H1 (cell line): ENCODE measurements around the gene PTGFR. TPM values are rescaled to one million over a fixed set of nuclear protein-coding genes. Genes with fewer than 3 reads are reported as not detected.

ENCODE experiments used
- CTCF ChIA-PET: fragments of 300-600 bp; sonication (Branson Sonifier 250); formaldehyde crosslinking; loops from one replicate; lab custom pipeline; 2021; ENCODE audit not compliant: partially characterized antibody; lab: Charles Lee
- POLR2A ChIA-PET: fragments of 300-600 bp; sonication (Branson Sonifier 250); formaldehyde crosslinking; loops from one replicate; lab custom pipeline; 2021; ENCODE audit warnings: inconsistent platforms; ENCODE audit not compliant: partially characterized antibody; lab: Charles Lee
- DNase-seq, 2 experiments: peaks; one replicate each; pipeline versions ENCODE4 v3.0.0 to v3.0.0-alpha.2; 2010 to 2022; ENCODE audit warnings: low spot score in 2 of 2, low read depth in 1 of 2, mixed read lengths in 1 of 2
- FAIRE-seq: peaks from 2 replicates; lab custom pipeline; 2011; peaks lifted over from hg19 to GRCh38; lab: Jason Lieb, UNC
- H2AFZ ChIP-seq: 2 replicates; pipeline ENCODE4 v1.8.1; 2012; ENCODE audit warnings: low read length, inconsistent platforms
- H2AK5ac ChIP-seq: 2 replicates; pipeline ENCODE4 v1.6.1; 2013; ENCODE audit warnings: low read depth, low read length
- H2BK120ac ChIP-seq: replicated peaks from 2 replicates; pipeline ENCODE3; 2013; ENCODE audit warnings: low read depth, low read length, inconsistent platforms
- H2BK12ac ChIP-seq: 2 replicates; pipeline ENCODE4 v1.6.1; 2013; ENCODE audit warnings: low read depth, low read length
- H2BK15ac ChIP-seq: 2 replicates; pipeline ENCODE4 v1.6.1; 2013; ENCODE audit warnings: low read length
- H2BK20ac ChIP-seq: 2 replicates; pipeline ENCODE4 v1.6.1; 2013; ENCODE audit warnings: low read length
- H2BK5ac ChIP-seq: 2 replicates; pipeline ENCODE4 v1.6.1; 2013; ENCODE audit warnings: low read depth, low read length
- H3K14ac ChIP-seq: 2 replicates; pipeline ENCODE4 v1.6.1; 2013; ENCODE audit warnings: inconsistent platforms; ENCODE audit not compliant: insufficient read length
- H3K18ac ChIP-seq: 2 replicates; pipeline ENCODE4 v1.6.1; 2013; ENCODE audit warnings: low read length; ENCODE audit errors: extremely low read depth
- H3K23ac ChIP-seq: 2 replicates; pipeline ENCODE4 v1.6.1; 2013; ENCODE audit warnings: inconsistent platforms; ENCODE audit not compliant: insufficient read length
- H3K23me2 ChIP-seq: 2 replicates; pipeline ENCODE4 v1.6.1; 2013; ENCODE audit warnings: low read depth, low read length
- H3K27ac ChIP-seq: 2 replicates; pipeline ENCODE4 v1.6.1; 2011; ENCODE audit warnings: low read depth, low read length, inconsistent platforms
- H3K27me3 ChIP-seq, 4 experiments: replicated peaks in 1 of 4; 1 replicate in 1 of 4; 2 replicates in 3 of 4; pipeline versions ENCODE4 v1.6.1 to v1.8.1; 2011 to 2013; ENCODE audit warnings: low read length in 3 of 4, mild to moderate bottlenecking in 3 of 4, inconsistent platforms in 2 of 4, mixed read lengths in 2 of 4, moderate library complexity in 1 of 4; ENCODE audit not compliant: control insufficient read depth in 3 of 4, insufficient read depth in 3 of 4; ENCODE audit errors: extremely low read depth in 1 of 4
- H3K36me3 ChIP-seq, 4 experiments: 2 replicates each; pipeline versions ENCODE4 v1.6.1 to v1.8.1; 2011 to 2013; ENCODE audit warnings: mild to moderate bottlenecking in 4 of 4, low read length in 3 of 4, moderate library complexity in 2 of 4, control low read depth in 1 of 4, inconsistent platforms in 1 of 4; ENCODE audit not compliant: insufficient read depth in 4 of 4, control insufficient read depth in 2 of 4
- H3K4ac ChIP-seq: replicated peaks from 2 replicates; pipeline ENCODE3; 2013; ENCODE audit warnings: low read length, low read depth, mixed read lengths, inconsistent platforms; ENCODE audit not compliant: insufficient read length
- H3K4me1 ChIP-seq, 4 experiments: replicated peaks in 1 of 4; 1 replicate in 1 of 4; 2 replicates in 3 of 4; pipeline versions ENCODE4 v1.6.1 to v1.8.1; 2011 to 2013; ENCODE audit warnings: low read length in 3 of 4, inconsistent platforms in 2 of 4, mixed read lengths in 1 of 4; ENCODE audit not compliant: insufficient read depth in 4 of 4, control insufficient read depth in 3 of 4
- H3K4me2 ChIP-seq, 2 experiments: 2 replicates each; pipeline versions ENCODE4 v1.6.1 to v1.8.1; 2011 to 2013; ENCODE audit warnings: low read depth in 2 of 2, low read length in 2 of 2, control low read depth in 1 of 2, inconsistent platforms in 1 of 2, mild to moderate bottlenecking in 1 of 2; ENCODE audit not compliant: insufficient read depth in 1 of 2
- H3K4me3 ChIP-seq, 4 experiments: fragments of 200-600, 300-600 bp in 1 of 4; sonication (generic), shearing (Covaris generic), sonication (Bioruptor Twin) in 1 of 4; 2 replicates each; pipeline versions ENCODE4 v1.5.1 to v1.8.1; 2011 to 2016; ENCODE audit warnings: low read length in 4 of 4, low read depth in 3 of 4, control low read depth in 2 of 4, inconsistent platforms in 2 of 4, mild to moderate bottlenecking in 2 of 4, mixed read lengths in 1 of 4, moderate library complexity in 1 of 4; ENCODE audit not compliant: insufficient read depth in 2 of 4; ENCODE audit errors: extremely low read depth in 1 of 4
- H3K56ac ChIP-seq: replicated peaks from 2 replicates; pipeline ENCODE3; 2013; ENCODE audit warnings: low read depth, mild to moderate bottlenecking, mixed read lengths, low read length, inconsistent platforms; ENCODE audit not compliant: insufficient read length
- H3K79me1 ChIP-seq: 2 replicates; pipeline ENCODE4 v1.6.1; 2013; ENCODE audit warnings: low read depth, low read length, control low read depth
- H3K79me2 ChIP-seq, 2 experiments: 2 replicates each; pipeline versions ENCODE4 v1.6.1 to v1.8.1; 2012 to 2013; ENCODE audit warnings: low read length in 2 of 2, mild to moderate bottlenecking in 2 of 2, inconsistent platforms in 1 of 2; ENCODE audit not compliant: insufficient read depth in 2 of 2, control insufficient read depth in 1 of 2
- H3K9ac ChIP-seq, 4 experiments: replicated peaks in 1 of 4; 1 replicate in 1 of 4; 2 replicates in 3 of 4; pipeline versions ENCODE4 v1.6.1 to v1.8.1; 2011 to 2013; ENCODE audit warnings: low read depth in 3 of 4, low read length in 3 of 4, control low read depth in 2 of 4, mild to moderate bottlenecking in 2 of 4, moderate library complexity in 2 of 4, inconsistent platforms in 1 of 4; ENCODE audit errors: extremely low read depth in 1 of 4
- H3K9me3 ChIP-seq, 2 experiments: 2 replicates each; pipeline versions ENCODE4 v1.6.1 to v1.8.1; 2012 to 2013; ENCODE audit warnings: mild to moderate bottlenecking in 2 of 2, moderate library complexity in 2 of 2, control low read depth in 1 of 2, inconsistent platforms in 1 of 2, low read depth in 1 of 2, low read length in 1 of 2, mixed read lengths in 1 of 2; ENCODE audit not compliant: insufficient read depth in 2 of 2
- H4K20me1 ChIP-seq, 2 experiments: replicated peaks in 1 of 2; 2 replicates each; pipeline versions ENCODE3 to v1.8.1; 2011 to 2013; ENCODE audit warnings: inconsistent platforms in 2 of 2, low read length in 2 of 2, mild to moderate bottlenecking in 1 of 2; ENCODE audit not compliant: insufficient read depth in 2 of 2, control insufficient read depth in 1 of 2
- H4K5ac ChIP-seq: 2 replicates; pipeline ENCODE4 v1.6.1; 2013; ENCODE audit warnings: low read length, low read depth, mixed read lengths, inconsistent platforms; ENCODE audit not compliant: insufficient read length
- H4K8ac ChIP-seq: 2 replicates; pipeline ENCODE4 v1.8.0; 2013; ENCODE audit warnings: mild to moderate bottlenecking, moderate library complexity, low read length, inconsistent platforms; ENCODE audit not compliant: insufficient read depth; ENCODE audit errors: extremely low read depth
- H4K91ac ChIP-seq: replicated peaks from 2 replicates; pipeline ENCODE3; 2013; ENCODE audit warnings: low read length, mixed read lengths, inconsistent platforms; ENCODE audit not compliant: insufficient read length
- SP1 ChIP-seq: IDR thresholded peaks from 2 replicates; pipeline ENCODE4 v1.6.1; 2011; ENCODE audit warnings: low read depth, low read length
- WGBS, 2 experiments: shearing (Covaris generic) in 1 of 2; methylation state at CpG; one replicate each; pipeline versions ENCODE4 v1.1.6 to v1.1.7; 2013 to 2015; ENCODE audit warnings: low lambda C conversion rate in 2 of 2, mixed read lengths in 2 of 2, inconsistent platforms in 1 of 2, low coverage in 1 of 2, missing lambda C conversion rate in 1 of 2; ENCODE audit not compliant: insufficient replicate concordance in 2 of 2, insufficient coverage in 1 of 2, insufficient read length in 1 of 2; ENCODE audit errors: extremely low coverage in 1 of 2, missing lambda C conversion rate in 1 of 2; 5-methylcytosine and 5-hydroxymethylcytosine counted together
- polyA plus RNA-seq, 7 experiments: library from polyadenylated mRNA; depleted of rRNA in 3 of 7; stranded (reverse) in 5 of 7; unstranded in 2 of 7; fragments of >200 nt in 5 of 7; fragments of 200-250 nt in 2 of 7; gene quantifications; 1 replicate in 5 of 7; 2 replicates in 1 of 7; 4 replicates in 1 of 7; pipeline versions ENCODE4 v1.2.1 to v1.2.3, GENCODE V29; 2011 to 2013; ENCODE audit warnings: missing spikeins in 2 of 7, mixed read lengths in 2 of 7
- total RNA-seq: library from RNA; stranded (reverse); fragmentation: NEBNext Ultra II Directional; extraction: Animal tissue kit (Norgen Biotek cat#: 25700); gene quantifications from 2 replicates; pipeline ENCODE4 v1.2.1, GENCODE V29; 2021

PTGFR gene
- total and polyA plus RNA-seq, 2 of the 8 experiments (the other 6 are each of a cell fraction or from before 2014, with no cell fraction given), result 0.02 TPM; not detected in 1

- Histone ChIP-seq H2BK120ac (no peak overlapping the region), H2BK12ac (no peak overlapping the region), H4K20me1 (no peaks in the 10 kb centered on the region), H3K4me3 (no peak overlapping the region), H4K8ac (no peak overlapping the region), H3K36me3 (no peaks in the 10 kb centered on the region), H2AK5ac (no peak overlapping the region), H3K18ac (no peak overlapping the region), H3K79me1 (no peaks in the 10 kb centered on the region), H3K9me3 (no peaks in the 10 kb centered on the region; a peak in 1 of 4 replicates), H3K14ac (no peak overlapping the region), H4K5ac (no peak overlapping the region), H3K27me3 (no peaks in the 10 kb centered on the region), H3K79me2 (no peaks in the 10 kb centered on the region), H4K91ac (no peak overlapping the region), H2AFZ (no peak overlapping the region), H3K4ac (no peak overlapping the region), H2BK15ac (no peak overlapping the region), H3K23ac (no peak overlapping the region), H3K56ac (no peak overlapping the region), H3K9ac (no peak overlapping the region), H2BK5ac (no peak overlapping the region), H2BK20ac (no peak overlapping the region), H3K4me2 (no peak overlapping the region), H3K4me1 (no peaks in the 10 kb centered on the region), H3K23me2 (no peaks in the 10 kb centered on the region), H3K27ac (no peak overlapping the region)
- FAIRE-seq, result no peak
- CTCF ChIA-PET, result no interaction called here
- no peak for DNase-seq
- WGBS, 2 experiments, result 80% methylated on average over 2 of the region's 2 CpGs; no CpG with 5 or more reads in 1 of the 2 experiments
- TF ChIP-seq SP1, result no peak
- POLR2A ChIA-PET, result no interaction called here
Observed at GRCh38 chr1:78540048-78540447, 49.3 kb downstream of the PTGFR start.
